ENCODE data around the gene CNTNAP5. TPM values are rescaled to one million over a fixed set of nuclear protein-coding genes. Genes with fewer than 3 reads are reported as not detected.

Gene CNTNAP5
- total and polyA plus RNA-seq, 2 experiments from 2014 or later, result 0.03 TPM; not detected in 1

DNA sequence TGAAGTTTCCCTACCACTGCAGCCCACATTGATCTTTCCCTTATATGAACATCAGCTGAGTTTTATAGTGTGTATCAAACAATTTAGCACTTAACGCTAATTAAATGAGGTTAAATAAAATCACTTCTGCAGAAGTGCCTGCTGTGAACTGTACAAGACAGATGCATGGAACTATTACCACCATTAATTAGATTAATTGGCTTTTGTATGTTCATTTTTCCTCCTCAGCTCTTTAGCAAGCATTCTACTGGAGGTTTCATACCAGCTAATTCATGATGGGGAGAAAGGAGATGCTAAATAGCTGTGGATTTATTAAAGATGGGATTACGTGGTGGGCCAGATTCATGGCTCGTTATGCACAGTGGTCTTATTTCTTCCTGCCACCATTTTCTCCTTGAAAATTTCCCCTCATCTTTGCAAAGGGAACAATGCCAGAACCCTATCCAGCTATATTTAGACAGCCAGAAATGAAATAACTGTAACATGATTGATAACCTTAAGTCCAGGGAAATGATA is 96.7 kb downstream of the CNTNAP5 start:
- Histone ChIP-seq H3K9me3 (ENCODE audit: low read depth) (no peaks in the 10 kb centered on the region), H3K27ac (no peak overlapping the region), H3K36me3 (no peaks in the 10 kb centered on the region), H3K27me3 (no peaks in the 10 kb centered on the region), H3K4me1 (ENCODE audit: low read depth) (no peaks in the 10 kb centered on the region), H3K4me3 (no peak overlapping the region)
- no peak for DNase-seq (ENCODE audit: low read depth in 1 of 2, low spot score in 1 of 2)
- no peak for TF ChIP-seq CTCF (IDR thresholded peaks at IDR 0.05; ENCODE audit: low read depth, low read length)

DNA sequence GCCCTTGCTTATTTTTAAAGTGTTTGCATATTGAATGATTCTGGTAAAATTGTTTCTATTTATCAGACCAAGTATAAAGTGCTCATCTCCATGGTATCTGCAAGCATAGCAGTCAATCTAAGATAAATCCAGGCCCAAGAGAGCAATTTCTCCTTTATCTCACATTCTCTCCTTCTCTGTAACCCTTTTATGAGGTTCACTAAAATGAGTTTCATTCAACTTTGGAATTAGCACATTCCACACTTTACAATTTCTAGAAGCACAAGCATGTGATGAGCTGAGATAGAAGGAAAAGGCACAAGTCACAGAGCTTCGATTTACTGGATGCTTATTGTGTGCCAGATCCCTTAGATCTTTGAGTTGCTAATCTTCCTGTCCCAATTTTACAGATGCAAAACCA is 97.3 kb downstream of the CNTNAP5 start:
- no peaks in the 10 kb centered on the region for H3K4me1 ChIP-seq (ENCODE audit: low read depth)
- H3K9me3 ChIP-seq (ENCODE audit: low read depth), result no peaks in the 10 kb centered on the region
- no peaks in the 10 kb centered on the region for H3K36me3 ChIP-seq
- no peak for DNase-seq (ENCODE audit: low read depth in 1 of 2, low spot score in 1 of 2)
- no peaks in the 10 kb centered on the region for H3K27me3 ChIP-seq
- H3K27ac ChIP-seq, result no peak overlapping the region
- TF ChIP-seq CTCF (IDR thresholded peaks at IDR 0.05; ENCODE audit: low read depth, low read length), result no peak
- no peak overlapping the region for H3K4me3 ChIP-seq

GRCh38 chr2:124131276-124131675 is 106.2 kb downstream of the CNTNAP5 start:
- H3K4me1 ChIP-seq (ENCODE audit: low read depth), result peaks cover 9% of the 10 kb centered on the region
- H3K27me3 ChIP-seq, result no peaks in the 10 kb centered on the region
- no peaks in the 10 kb centered on the region for H3K36me3 ChIP-seq
- no peak for TF ChIP-seq CTCF (IDR thresholded peaks at IDR 0.05; ENCODE audit: low read depth, low read length)
- H3K4me3 ChIP-seq, result no peak overlapping the region
- H3K9me3 ChIP-seq (ENCODE audit: low read depth), result no peaks in the 10 kb centered on the region
- no peak overlapping the region for H3K27ac ChIP-seq
- DNase-seq (ENCODE audit: low read depth in 1 of 2, low spot score in 1 of 2), result no peak

DNA sequence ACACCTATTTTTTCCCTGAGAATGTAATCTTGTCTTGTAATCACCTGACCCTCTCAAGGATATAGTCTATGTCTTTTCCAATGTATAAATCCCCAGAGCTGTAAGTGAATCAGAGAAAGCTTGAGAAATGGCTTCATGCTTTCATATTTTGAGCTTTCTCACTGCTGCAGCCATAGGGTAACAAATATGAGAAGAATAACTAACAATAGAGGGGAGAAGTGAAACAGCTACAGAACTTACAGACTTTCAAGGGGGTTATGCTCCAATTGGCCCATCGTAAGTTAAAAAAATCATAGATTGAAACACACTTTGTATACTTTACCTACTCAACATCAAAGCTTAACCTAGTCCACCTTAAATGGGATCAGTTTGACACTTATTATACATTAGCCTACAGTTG is 111.0 kb downstream of the CNTNAP5 start:
- H3K4me1 ChIP-seq (ENCODE audit: low read depth), result peaks cover 9% of the 10 kb centered on the region
- no peaks in the 10 kb centered on the region for H3K36me3 ChIP-seq
- no peak overlapping the region for H3K27ac ChIP-seq
- no peak for DNase-seq (ENCODE audit: low read depth in 1 of 2, low spot score in 1 of 2)
- H3K27me3 ChIP-seq, result no peaks in the 10 kb centered on the region
- no peak overlapping the region for H3K4me3 ChIP-seq
- H3K9me3 ChIP-seq (ENCODE audit: low read depth), result no peaks in the 10 kb centered on the region
- no peak for TF ChIP-seq CTCF (IDR thresholded peaks at IDR 0.05; ENCODE audit: low read depth, low read length)

DNA sequence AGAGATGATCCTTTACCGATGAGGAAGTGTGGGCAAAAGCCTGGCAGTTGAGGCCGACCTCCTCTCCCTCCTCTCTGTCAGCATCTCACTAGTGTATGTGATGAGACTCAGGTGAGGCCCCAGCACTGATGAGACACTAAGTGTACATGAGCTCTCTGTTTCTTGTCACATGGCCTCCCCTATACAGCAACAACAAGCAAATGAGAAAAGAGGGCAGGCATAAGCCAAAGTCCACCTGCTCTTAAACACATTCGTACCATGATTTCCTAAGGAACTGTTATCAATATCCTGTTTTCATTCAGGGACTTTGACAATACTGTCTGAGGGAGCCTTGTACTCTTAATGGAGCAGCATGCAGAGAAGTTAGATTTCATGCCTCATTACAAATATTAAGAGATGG is 113.0 kb downstream of the CNTNAP5 start:
- no peak for TF ChIP-seq CTCF (IDR thresholded peaks at IDR 0.05; ENCODE audit: low read depth, low read length)
- Histone ChIP-seq H3K4me1 (ENCODE audit: low read depth) (peaks cover 3% of the 10 kb centered on the region), H3K27me3 (no peaks in the 10 kb centered on the region), H3K27ac (no peak overlapping the region), H3K9me3 (ENCODE audit: low read depth) (no peaks in the 10 kb centered on the region), H3K4me3 (no peak overlapping the region), H3K36me3 (no peaks in the 10 kb centered on the region)
- DNase-seq (ENCODE audit: low read depth in 1 of 2, low spot score in 1 of 2), result no peak

GRCh38 chr2:124145982-124146381 is 120.9 kb downstream of the CNTNAP5 start:
- no peak for DNase-seq (ENCODE audit: low read depth in 1 of 2, low spot score in 1 of 2)
- H3K4me1 ChIP-seq (ENCODE audit: low read depth), result no peaks in the 10 kb centered on the region
- TF ChIP-seq CTCF (IDR thresholded peaks at IDR 0.05; ENCODE audit: low read depth, low read length), result no peak
- no peak overlapping the region for H3K4me3 ChIP-seq
- no peaks in the 10 kb centered on the region for H3K9me3 ChIP-seq (ENCODE audit: low read depth)
- no peak overlapping the region for H3K27ac ChIP-seq
- H3K27me3 ChIP-seq, result no peaks in the 10 kb centered on the region
- no peaks in the 10 kb centered on the region for H3K36me3 ChIP-seq
